ENCODE results near the gene RAB40C. TPM values are rescaled to one million over a fixed set of nuclear protein-coding genes. Genes with fewer than 3 reads are reported as not detected.

The RAB40C gene
- total RNA-seq, 3 donors from 2014 or later = 31.2 to 51.0 (median 40.1) TPM

- Histone ChIP-seq H3K9me3 (no peaks in the 10 kb centered on the region), H3K4me1 (ENCODE audit: low read depth) (peaks cover 11% of the 10 kb centered on the region), H3K36me3 (ENCODE audit: low read depth) (no peaks in the 10 kb centered on the region), H3K4me3 (no peak overlapping the region)
- TF ChIP-seq, protein P1, sequence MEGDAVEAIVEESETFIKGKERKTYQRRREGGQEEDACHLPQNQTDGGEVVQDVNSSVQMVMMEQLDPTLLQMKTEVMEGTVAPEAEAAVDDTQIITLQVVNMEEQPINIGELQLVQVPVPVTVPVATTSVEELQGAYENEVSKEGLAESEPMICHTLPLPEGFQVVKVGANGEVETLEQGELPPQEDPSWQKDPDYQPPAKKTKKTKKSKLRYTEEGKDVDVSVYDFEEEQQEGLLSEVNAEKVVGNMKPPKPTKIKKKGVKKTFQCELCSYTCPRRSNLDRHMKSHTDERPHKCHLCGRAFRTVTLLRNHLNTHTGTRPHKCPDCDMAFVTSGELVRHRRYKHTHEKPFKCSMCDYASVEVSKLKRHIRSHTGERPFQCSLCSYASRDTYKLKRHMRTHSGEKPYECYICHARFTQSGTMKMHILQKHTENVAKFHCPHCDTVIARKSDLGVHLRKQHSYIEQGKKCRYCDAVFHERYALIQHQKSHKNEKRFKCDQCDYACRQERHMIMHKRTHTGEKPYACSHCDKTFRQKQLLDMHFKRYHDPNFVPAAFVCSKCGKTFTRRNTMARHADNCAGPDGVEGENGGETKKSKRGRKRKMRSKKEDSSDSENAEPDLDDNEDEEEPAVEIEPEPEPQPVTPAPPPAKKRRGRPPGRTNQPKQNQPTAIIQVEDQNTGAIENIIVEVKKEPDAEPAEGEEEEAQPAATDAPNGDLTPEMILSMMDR (IDR thresholded peaks at IDR 0.05) = peak; percentile 80
- intact Hi-C loops (cut with DNase I, micrococcal nuclease) = no loop called here
- ATAC-seq (peak; percentile 90), DNase-seq (peak; percentile 66 to 81 (median 78))
These were observed 20.9 kb downstream of the RAB40C start for GRCh38 chr16:610513-611381.

GRCh38 chr16:615122-615521, 25.3 kb downstream of the RAB40C start:
- no peaks in the 10 kb centered on the region for H3K36me3 ChIP-seq (ENCODE audit: low read depth)
- ATAC-seq (no peak), DNase-seq (no peak)
- intact Hi-C loops (cut with DNase I, micrococcal nuclease) = no loop called here
- TF ChIP-seq, protein P1 (IDR thresholded peaks at IDR 0.05) = no peak
- no peaks in the 10 kb centered on the region for H3K9me3 ChIP-seq
- H3K4me1 ChIP-seq (ENCODE audit: low read depth) = peaks cover 14% of the 10 kb centered on the region
- H3K4me3 ChIP-seq = no peak overlapping the region

GRCh38 chr16:616733-617586, 27.1 kb downstream of the RAB40C start:
- ATAC-seq (peak; percentile 95), DNase-seq (peak; percentile 58 to 79 (median 73))
- Histone ChIP-seq H3K9me3 (no peaks in the 10 kb centered on the region), H3K36me3 (ENCODE audit: low read depth) (no peaks in the 10 kb centered on the region), H3K4me1 (ENCODE audit: low read depth) (peaks cover 10% of the 10 kb centered on the region), H3K4me3 (no peak overlapping the region)
- TF ChIP-seq, protein P1 (IDR thresholded peaks at IDR 0.05) = no peak
- intact Hi-C loops (cut with DNase I, micrococcal nuclease) = no loop called here

DNA sequence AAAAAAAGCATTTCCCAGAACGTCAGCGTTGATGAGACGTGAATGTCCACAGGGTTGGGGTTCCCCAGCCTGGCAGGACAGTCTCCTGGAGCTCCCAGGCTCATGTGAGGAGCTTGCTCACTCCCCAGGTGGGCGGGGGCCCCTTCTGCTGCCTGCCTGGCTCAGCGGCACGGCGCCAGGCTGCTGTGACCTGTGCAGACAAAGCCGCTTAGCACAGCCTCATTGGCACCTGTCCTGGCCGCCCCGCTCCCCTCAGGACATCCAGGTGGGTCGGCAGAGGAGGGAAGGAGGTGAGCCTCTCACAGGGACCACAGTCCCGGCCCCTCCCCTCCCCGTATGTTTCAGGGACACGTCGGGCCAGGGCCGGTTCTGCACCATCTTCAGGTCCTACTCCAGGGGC, 28.0 kb downstream of the RAB40C start:
- ATAC-seq (no peak), DNase-seq (no peak)
- no peak overlapping the region for H3K4me3 ChIP-seq
- H3K4me1 ChIP-seq (ENCODE audit: low read depth) = peaks cover 10% of the 10 kb centered on the region
- TF ChIP-seq, protein P1 (IDR thresholded peaks at IDR 0.05) = no peak
- no peaks in the 10 kb centered on the region for H3K36me3 ChIP-seq (ENCODE audit: low read depth)
- no peaks in the 10 kb centered on the region for H3K9me3 ChIP-seq
- intact Hi-C loops (cut with DNase I, micrococcal nuclease) = no loop called here

DNA sequence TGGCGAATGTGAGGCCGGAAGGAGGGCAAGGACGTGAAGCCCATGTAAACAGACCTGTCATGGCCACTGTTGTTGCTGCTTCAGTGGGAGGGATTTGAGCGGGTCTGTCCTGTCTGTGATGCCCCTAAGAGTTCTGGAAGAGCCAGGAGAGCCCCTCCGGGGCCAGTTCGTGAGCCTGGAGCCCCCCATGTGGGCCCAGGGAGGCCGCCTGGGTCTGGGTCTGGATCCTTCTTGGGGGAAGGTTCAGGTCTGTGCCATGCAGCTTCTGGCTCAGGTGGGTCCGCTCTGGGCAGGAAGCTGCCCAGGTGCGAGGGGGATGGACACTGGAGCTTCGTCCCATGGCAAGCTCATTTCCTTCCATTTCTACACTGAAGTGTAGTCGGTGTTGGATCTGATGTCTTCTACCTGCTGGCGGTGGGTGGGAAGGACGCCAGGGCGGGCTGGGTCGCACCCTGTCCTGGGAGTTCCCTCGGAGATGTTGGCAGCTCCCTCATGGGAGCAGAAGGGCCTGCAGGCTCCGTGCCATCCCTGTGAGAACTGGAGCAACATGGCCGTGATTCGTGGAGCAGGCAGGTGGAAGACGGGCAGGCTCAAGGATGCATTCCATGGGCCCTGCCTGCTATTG, 29.7 kb downstream of the RAB40C start:
- no peak for DNase-seq
- Histone ChIP-seq H3K9me3 (no peaks in the 10 kb centered on the region), H3K4me1 (ENCODE audit: low read depth) (peaks cover 10% of the 10 kb centered on the region), H3K36me3 (ENCODE audit: low read depth) (no peaks in the 10 kb centered on the region), H3K4me3 (no peak overlapping the region)
- no peak for ATAC-seq
- TF ChIP-seq, protein P1 (IDR thresholded peaks at IDR 0.05) = no peak
- intact Hi-C loops (cut with DNase I, micrococcal nuclease) = no loop called here
